Astrocyte (in vitro differentiated cells and primary cell): Measurements from ENCODE around the gene SYNE1. TPM values are rescaled to one million over a fixed set of nuclear protein-coding genes. Genes with fewer than 3 reads are reported as not detected.

Experiments used
- DNase-seq: peaks from one replicate; pipeline ENCODE4 v3.0.0-alpha.2; 2010; ENCODE audit warnings: low read depth
- FAIRE-seq: peaks from 2 replicates; lab custom pipeline; 2011; peaks lifted over from hg19 to GRCh38; lab: Jason Lieb, UNC
- H2AFZ ChIP-seq: 2 replicates; pipeline ENCODE4 v1.6.0; 2012; ENCODE audit warnings: low read depth, low read length, inconsistent platforms
- H3K27ac ChIP-seq: 2 replicates; pipeline ENCODE4 v1.5.1; 2011; ENCODE audit warnings: low read depth, low read length, inconsistent platforms
- H3K27me3 ChIP-seq: 2 replicates; pipeline ENCODE4 v1.6.0; 2011; ENCODE audit warnings: low read length, inconsistent platforms; ENCODE audit not compliant: insufficient read depth
- H3K36me3 ChIP-seq: 2 replicates; pipeline ENCODE4 v1.5.1; 2011; ENCODE audit warnings: low read length, inconsistent platforms; ENCODE audit not compliant: insufficient read depth
- H3K4me1 ChIP-seq: 2 replicates; pipeline ENCODE4 v1.5.1; 2011; ENCODE audit warnings: low read length, inconsistent platforms; ENCODE audit not compliant: insufficient read depth
- H3K4me2 ChIP-seq: 2 replicates; pipeline ENCODE4 v1.6.0; 2012; ENCODE audit warnings: low read length, inconsistent platforms
- H3K4me3 ChIP-seq: 2 replicates; pipeline ENCODE4 v1.5.1; 2011; ENCODE audit warnings: low read depth, mild to moderate bottlenecking, low read length, inconsistent platforms; ENCODE audit not compliant: insufficient read depth
- H3K79me2 ChIP-seq: 2 replicates; pipeline ENCODE4 v1.6.0; 2012; ENCODE audit warnings: mild to moderate bottlenecking, low read length, inconsistent platforms; ENCODE audit not compliant: insufficient read depth
- H3K9ac ChIP-seq: 2 replicates; pipeline ENCODE4 v1.6.0; 2012; ENCODE audit warnings: mild to moderate bottlenecking, low read length, inconsistent platforms
- H3K9me3 ChIP-seq: 2 replicates; pipeline ENCODE4 v1.5.1; 2012; ENCODE audit warnings: low read depth, mild to moderate bottlenecking, low read length, inconsistent platforms; ENCODE audit not compliant: insufficient read depth
- H4K20me1 ChIP-seq: 2 replicates; pipeline ENCODE4 v1.6.0; 2012; ENCODE audit warnings: low read length, inconsistent platforms; ENCODE audit not compliant: insufficient read depth
- H3K27ac Mint-ChIP-seq: one replicate; pipeline ENCODE4 v1.8.0; 2021; ENCODE audit warnings: mild to moderate bottlenecking, mixed read lengths; ENCODE audit not compliant: unreplicated experiment
- H3K27me3 Mint-ChIP-seq: one replicate; pipeline ENCODE4 v1.8.0; 2021; ENCODE audit warnings: low read depth, mixed read lengths; ENCODE audit not compliant: unreplicated experiment
- H3K36me3 Mint-ChIP-seq: one replicate; pipeline ENCODE4 v1.8.0; 2021; ENCODE audit warnings: low read depth, mixed read lengths; ENCODE audit not compliant: unreplicated experiment
- H3K4me1 Mint-ChIP-seq: one replicate; pipeline ENCODE4 v1.8.0; 2021; ENCODE audit warnings: low read depth, mixed read lengths; ENCODE audit not compliant: unreplicated experiment
- H3K4me3 Mint-ChIP-seq: one replicate; pipeline ENCODE4 v1.8.0; 2021; ENCODE audit warnings: mild to moderate bottlenecking, moderate library complexity, mixed read lengths; ENCODE audit not compliant: unreplicated experiment
- H3K9me3 Mint-ChIP-seq: one replicate; pipeline ENCODE4 v1.8.0; 2021; ENCODE audit warnings: mild to moderate bottlenecking, mixed read lengths; ENCODE audit not compliant: unreplicated experiment
- EZH2 ChIP-seq: IDR thresholded peaks from 2 replicates; pipeline ENCODE4 v1.6.1; 2012; ENCODE audit warnings: mild to moderate bottlenecking, low read length, inconsistent platforms; ENCODE audit not compliant: insufficient read depth
- total RNA-seq: library from RNA; stranded (reverse); gene quantifications from 2 replicates; pipeline ENCODE4 v1.2.1, GENCODE V29; 2021
- TF ChIP-seq, protein P1 (sequence below): IDR thresholded peaks from 2 replicates; pipeline ENCODE4 v1.5.1; 2011; ENCODE audit warnings: low read depth, mild to moderate bottlenecking, inconsistent platforms, low read length, moderate library complexity; ENCODE audit not compliant: insufficient read depth

SYNE1 gene
- total RNA-seq, 1 donor from 2014 or later: 66.5 TPM

DNA sequence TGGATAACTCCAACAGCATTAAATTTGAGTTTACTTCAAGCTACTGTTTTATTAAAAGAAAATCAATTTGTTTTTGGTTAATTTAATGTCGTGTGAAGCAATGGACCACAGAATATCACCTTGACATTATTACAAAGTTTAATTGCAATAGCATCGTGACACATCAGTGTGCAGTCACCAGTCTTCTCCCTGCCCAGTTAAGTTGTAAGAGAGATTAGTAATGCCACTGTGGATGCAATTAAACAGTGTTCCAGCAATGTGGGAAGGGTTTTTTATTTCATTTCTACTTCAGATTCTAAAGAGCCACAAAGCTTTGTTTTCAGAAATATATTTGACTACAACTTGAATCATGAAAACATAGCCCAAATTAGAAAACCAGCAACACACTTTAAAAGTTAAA is 128.7 kb downstream of the SYNE1 start:
- H3K9me3 ChIP-seq: no peaks in the 10 kb centered on the region
- H3K36me3 ChIP-seq: no peaks in the 10 kb centered on the region
- H3K4me2 ChIP-seq: no peak overlapping the region
- no peak overlapping the region for H3K27ac ChIP-seq
- Mint-ChIP-seq H3K27me3 (no peaks in the 10 kb centered on the region), H3K4me1 (no peaks in the 10 kb centered on the region), H3K36me3 (peaks cover under 1% of the 10 kb centered on the region), H3K27ac (no peak overlapping the region), H3K4me3 (no peak overlapping the region), H3K9me3 (no peaks in the 10 kb centered on the region)
- TF ChIP-seq, protein P1, sequence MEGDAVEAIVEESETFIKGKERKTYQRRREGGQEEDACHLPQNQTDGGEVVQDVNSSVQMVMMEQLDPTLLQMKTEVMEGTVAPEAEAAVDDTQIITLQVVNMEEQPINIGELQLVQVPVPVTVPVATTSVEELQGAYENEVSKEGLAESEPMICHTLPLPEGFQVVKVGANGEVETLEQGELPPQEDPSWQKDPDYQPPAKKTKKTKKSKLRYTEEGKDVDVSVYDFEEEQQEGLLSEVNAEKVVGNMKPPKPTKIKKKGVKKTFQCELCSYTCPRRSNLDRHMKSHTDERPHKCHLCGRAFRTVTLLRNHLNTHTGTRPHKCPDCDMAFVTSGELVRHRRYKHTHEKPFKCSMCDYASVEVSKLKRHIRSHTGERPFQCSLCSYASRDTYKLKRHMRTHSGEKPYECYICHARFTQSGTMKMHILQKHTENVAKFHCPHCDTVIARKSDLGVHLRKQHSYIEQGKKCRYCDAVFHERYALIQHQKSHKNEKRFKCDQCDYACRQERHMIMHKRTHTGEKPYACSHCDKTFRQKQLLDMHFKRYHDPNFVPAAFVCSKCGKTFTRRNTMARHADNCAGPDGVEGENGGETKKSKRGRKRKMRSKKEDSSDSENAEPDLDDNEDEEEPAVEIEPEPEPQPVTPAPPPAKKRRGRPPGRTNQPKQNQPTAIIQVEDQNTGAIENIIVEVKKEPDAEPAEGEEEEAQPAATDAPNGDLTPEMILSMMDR: no peak
- no peak for TF ChIP-seq EZH2
- no peaks in the 10 kb centered on the region for H3K79me2 ChIP-seq
- no peak for FAIRE-seq
- DNase-seq: no peak
- H3K9ac ChIP-seq: no peak overlapping the region
- no peaks in the 10 kb centered on the region for H3K4me1 ChIP-seq
- H3K27me3 ChIP-seq: no peaks in the 10 kb centered on the region
- no peak overlapping the region for H3K4me3 ChIP-seq
- H2AFZ ChIP-seq: no peak overlapping the region
- H4K20me1 ChIP-seq: no peaks in the 10 kb centered on the region

DNA sequence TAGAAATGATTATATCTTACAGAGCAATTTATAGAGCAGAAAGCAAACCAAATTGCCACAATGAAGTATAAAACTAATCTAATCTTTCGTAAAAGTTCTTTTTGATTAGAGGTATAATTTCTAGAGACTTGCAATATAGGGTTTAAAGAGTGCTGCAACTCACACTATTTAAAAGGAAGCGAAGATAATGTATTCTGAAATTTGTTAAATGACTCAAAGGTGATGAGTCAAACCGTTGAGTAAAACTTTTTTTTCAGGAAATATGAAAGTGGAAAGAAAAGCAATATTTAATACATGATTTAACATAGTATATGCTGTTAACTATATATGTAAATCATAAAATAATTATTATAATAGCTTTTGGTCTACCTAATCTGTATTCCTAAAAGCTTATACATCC is 133.6 kb downstream of the SYNE1 start:
- Mint-ChIP-seq H3K9me3 (no peaks in the 10 kb centered on the region), H3K27me3 (no peaks in the 10 kb centered on the region), H3K4me1 (peaks cover 3% of the 10 kb centered on the region), H3K27ac (no peak overlapping the region), H3K36me3 (no peaks in the 10 kb centered on the region), H3K4me3 (no peak overlapping the region)
- DNase-seq (no peak), FAIRE-seq (no peak)
- no peaks in the 10 kb centered on the region for H4K20me1 ChIP-seq
- H3K9me3 ChIP-seq: no peaks in the 10 kb centered on the region
- no peak overlapping the region for H3K4me3 ChIP-seq
- no peaks in the 10 kb centered on the region for H3K4me1 ChIP-seq
- H3K79me2 ChIP-seq: no peaks in the 10 kb centered on the region
- TF ChIP-seq, protein P1: no peak
- TF ChIP-seq EZH2: no peak
- H2AFZ ChIP-seq: no peak overlapping the region
- no peaks in the 10 kb centered on the region for H3K27me3 ChIP-seq
- H3K36me3 ChIP-seq: no peaks in the 10 kb centered on the region
- H3K4me2 ChIP-seq: no peak overlapping the region
- H3K27ac ChIP-seq: no peak overlapping the region
- no peak overlapping the region for H3K9ac ChIP-seq

DNA sequence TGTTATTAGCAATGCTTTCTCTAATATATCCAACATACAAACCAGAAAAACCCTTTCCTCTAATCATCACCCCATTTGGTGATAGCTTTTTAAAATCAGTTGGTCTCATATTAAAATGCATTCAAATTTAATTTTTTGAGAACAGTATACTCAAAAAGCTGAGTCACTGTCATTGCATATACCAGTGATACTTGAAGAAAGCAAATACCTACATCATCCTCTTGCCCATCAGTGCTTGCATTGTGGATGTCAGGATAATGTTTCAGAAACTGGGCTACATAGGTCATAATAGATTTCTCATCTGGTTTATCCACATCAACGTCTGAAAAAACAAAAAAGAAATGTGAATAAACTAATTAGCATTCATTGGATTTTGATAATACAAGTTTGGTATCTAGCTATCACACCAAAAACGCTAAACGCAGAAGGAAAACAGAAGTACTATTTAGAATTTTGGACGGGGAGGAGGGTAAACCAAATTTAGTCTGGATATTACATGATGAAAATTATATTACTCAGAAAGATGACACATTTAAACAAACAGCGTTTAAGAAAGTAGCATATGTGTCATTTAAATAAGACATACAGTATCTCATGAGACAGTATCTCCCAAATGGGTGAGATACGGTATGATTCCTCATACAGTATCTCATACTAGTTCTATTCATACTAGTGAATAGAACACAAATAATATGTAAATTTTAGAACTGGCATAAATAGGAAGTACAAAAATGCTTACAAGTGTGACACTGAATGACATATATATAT is 134.6 kb downstream of the SYNE1 start:
- H3K27ac Mint-ChIP-seq: no peak overlapping the region
- H3K9me3 Mint-ChIP-seq: no peaks in the 10 kb centered on the region
- Histone ChIP-seq H3K9me3 (no peaks in the 10 kb centered on the region), H3K4me3 (no peak overlapping the region), H3K36me3 (no peaks in the 10 kb centered on the region), H4K20me1 (no peaks in the 10 kb centered on the region), H3K27me3 (no peaks in the 10 kb centered on the region), H3K27ac (no peak overlapping the region), H2AFZ (no peak overlapping the region), H3K4me2 (no peak overlapping the region), H3K4me1 (no peaks in the 10 kb centered on the region), H3K9ac (no peak overlapping the region), H3K79me2 (no peaks in the 10 kb centered on the region)
- TF ChIP-seq EZH2: no peak
- H3K27me3 Mint-ChIP-seq: no peaks in the 10 kb centered on the region
- DNase-seq (no peak), FAIRE-seq (no peak)
- peaks cover 4% of the 10 kb centered on the region for H3K4me1 Mint-ChIP-seq
- no peaks in the 10 kb centered on the region for H3K36me3 Mint-ChIP-seq
- H3K4me3 Mint-ChIP-seq: no peak overlapping the region
